HG02610 (cell line): ENCODE measurements around the gene SRSF8.

Experiments
- ATAC-seq: cut with Tn5 transposase; IDR thresholded peaks from one replicate; pipeline ENCODE4 v1.9.1; 2021; ENCODE audit warnings: mild to moderate bottlenecking, moderate library complexity; ENCODE audit not compliant: unreplicated experiment

Gene SRSF8

DNA sequence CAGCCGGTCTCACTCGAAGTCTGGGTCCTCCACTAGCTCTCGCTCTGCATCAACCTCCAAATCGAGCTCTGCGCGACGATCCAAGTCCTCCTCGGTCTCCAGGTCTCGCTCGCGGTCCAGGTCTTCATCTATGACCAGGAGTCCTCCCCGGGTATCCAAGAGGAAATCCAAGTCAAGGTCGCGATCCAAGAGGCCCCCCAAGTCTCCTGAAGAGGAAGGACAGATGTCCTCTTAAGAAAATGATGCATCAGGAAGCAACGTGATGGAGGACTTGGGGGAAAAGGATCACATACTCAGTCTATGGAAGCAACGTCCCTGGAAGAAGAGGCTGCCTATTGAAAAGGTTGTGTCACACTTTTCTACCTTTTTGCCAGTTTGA is 1.1 kb downstream of the SRSF8 start:
- ATAC-seq = no peak

DNA sequence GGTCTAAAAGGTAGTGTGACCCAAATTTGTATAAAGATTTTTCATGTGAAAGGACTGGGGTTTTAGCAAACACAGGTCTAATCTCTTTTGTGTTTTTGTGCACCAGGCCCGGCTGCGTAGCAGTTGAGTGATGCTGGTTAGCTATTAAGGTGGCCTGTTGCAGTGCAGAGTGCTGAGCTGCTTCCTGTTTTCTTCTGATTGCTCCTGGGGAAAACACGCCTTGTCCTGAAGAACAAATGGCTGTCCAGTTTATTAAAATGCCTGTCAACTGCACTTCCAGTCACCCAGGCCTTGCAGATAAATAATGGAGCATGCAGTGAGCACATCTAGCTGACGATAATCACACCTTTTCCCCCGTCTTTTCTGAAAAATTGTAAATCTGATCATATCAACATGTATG is 1.8 kb downstream of the SRSF8 start:
- ATAC-seq = peak; percentile 73

- ATAC-seq = no peak
Measured at GRCh38 chr11:95070471-95070870, 3.8 kb downstream of the SRSF8 start.

DNA sequence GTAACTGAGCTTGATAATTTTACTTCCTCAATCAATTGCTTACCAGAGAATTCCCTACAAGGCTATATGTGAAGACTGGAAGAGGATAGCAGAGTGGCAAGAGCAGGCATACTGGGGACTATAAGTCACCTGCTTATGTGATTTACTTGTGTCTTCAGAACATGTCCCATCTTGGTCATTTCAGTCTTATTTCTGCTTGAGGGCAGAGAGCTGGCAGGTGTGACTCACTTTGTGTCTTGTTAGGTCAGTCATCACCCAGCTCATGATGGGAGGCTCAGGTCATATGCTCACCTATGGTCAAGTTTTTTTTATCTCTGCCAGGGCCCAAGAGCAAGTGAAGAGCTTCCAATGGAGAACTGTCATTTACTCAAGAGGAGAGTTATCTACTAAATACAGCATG is 6.2 kb downstream of the SRSF8 start:
- ATAC-seq = no peak

DNA sequence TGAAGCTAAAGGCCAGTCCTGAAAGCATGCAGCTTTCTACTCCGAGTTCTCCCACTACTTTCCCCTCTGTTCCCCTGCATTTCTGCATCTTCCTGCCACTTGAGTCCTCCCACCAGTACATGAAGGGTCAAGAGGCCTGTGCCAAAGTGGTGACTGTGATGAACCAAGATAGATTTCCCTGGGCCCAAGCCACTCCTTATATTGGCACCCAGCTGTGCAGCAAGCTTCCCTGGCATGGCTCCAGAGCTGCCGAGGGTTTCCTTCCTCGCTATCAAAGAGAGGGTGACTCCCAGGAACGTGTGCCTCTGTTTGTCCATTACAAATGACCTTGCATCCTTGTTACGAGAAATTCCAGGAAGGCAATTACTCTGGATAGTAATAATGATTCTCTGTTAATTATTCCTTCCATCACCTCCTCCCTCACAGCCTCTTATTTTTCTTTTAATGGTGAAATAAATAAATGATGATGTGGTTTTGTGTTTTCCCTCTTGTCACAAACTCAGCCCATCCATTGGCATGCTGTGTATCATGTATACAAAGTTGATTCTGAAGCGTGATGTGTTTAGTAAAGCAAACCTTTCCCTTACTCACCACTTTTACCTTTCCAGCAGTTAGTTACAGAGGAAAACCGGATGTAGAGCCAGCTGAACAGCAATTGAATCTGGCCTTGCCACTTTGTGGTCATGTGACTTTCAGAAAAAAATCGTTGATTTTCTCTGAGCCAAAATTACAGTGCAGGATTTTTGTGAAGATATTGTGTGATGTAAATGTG is 8.3 kb downstream of the SRSF8 start:
- no peak for ATAC-seq

DNA sequence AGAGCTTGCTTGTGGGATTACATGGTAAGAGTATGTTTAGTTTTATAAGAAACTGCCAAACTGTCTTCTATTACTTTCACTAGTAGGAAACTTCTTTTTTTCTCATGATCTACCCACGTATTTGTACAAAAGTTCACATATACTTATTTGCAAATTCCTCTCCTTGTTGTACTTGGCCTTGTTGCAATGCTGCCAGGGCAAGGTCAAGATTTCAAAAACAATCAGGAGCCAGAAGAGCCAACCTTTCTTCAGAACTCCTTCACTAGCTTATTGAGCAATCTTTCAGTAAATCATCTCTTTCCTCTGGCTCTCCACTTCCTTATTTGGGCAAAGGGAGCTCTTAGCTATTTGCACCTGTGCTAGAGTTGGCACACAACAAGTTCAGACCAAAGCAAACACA is 9.7 kb downstream of the SRSF8 start:
- ATAC-seq = no peak

- ATAC-seq = no peak
Measured at GRCh38 chr11:95076981-95077380, 10.3 kb downstream of the SRSF8 start.

- ATAC-seq = no peak
Measured at GRCh38 chr11:95078526-95078925, 11.8 kb downstream of the SRSF8 start.

- no peak for ATAC-seq
Measured at GRCh38 chr11:95081010-95081409, 14.3 kb downstream of the SRSF8 start.

DNA sequence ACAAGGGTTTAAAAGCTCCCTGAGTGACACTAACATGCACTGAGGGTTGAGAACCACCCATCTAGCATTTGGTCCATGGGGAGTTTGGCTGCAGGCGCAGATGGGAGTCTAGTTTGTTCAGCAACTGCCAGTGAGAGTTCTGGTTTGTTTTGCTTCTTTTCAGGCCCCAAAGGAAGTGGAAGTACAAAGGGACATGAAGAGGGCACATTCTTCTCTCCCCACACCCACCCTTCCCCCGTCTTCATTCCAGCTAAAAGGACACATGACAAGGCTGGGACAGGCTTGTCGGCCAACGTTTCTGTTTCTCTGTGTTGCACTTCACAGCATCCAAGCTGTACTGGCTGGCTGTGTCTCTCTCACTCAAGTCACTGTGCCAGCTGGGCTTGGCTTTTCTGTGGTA is 14.7 kb downstream of the SRSF8 start:
- no peak for ATAC-seq

- ATAC-seq = no peak
Measured at GRCh38 chr11:95082576-95083001, 15.9 kb downstream of the SRSF8 start.

- ATAC-seq = peak; percentile 46
Measured at GRCh38 chr11:95084509-95084908, 17.8 kb downstream of the SRSF8 start.

GRCh38 chr11:95085117-95085816 is 18.5 kb downstream of the SRSF8 start:
- ATAC-seq = no peak

- ATAC-seq = no peak
Measured at GRCh38 chr11:95086151-95086550, 19.4 kb downstream of the SRSF8 start.

- ATAC-seq = no peak
Measured at GRCh38 chr11:95086836-95087570, 20.3 kb downstream of the SRSF8 start.

DNA sequence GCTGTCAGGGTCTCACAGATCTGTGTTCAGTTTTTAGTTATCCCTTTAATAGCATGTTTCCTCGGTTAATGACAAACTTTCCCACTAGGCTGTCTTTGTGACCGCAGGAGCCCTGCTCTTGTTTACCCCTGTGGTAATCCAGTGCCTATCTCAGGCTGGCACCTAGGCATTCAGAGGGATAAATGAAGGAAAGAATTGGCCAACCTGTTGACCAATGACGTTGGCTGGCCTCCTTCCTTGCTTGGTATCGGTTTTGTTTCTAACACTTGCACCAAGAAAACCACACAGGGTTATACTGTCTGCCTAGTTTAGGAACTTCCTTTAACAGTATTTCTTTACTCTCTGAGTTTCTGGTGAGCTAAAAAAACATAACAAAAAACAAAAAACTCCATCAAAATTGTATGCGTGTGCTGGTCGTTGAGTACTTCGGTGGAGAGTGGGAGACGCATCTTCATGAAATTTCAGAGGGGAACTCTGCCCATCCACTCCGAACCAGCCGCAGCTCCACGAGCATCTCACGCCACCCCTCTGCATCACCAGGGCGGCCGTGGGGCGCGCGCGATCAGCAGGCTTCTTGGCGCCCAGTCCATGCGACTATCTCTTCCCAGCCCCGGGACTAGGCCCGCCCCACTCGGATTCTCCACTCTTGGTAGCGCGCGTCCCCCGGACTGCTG is 22.4 kb downstream of the SRSF8 start:
- ATAC-seq = peak; percentile 41

DNA sequence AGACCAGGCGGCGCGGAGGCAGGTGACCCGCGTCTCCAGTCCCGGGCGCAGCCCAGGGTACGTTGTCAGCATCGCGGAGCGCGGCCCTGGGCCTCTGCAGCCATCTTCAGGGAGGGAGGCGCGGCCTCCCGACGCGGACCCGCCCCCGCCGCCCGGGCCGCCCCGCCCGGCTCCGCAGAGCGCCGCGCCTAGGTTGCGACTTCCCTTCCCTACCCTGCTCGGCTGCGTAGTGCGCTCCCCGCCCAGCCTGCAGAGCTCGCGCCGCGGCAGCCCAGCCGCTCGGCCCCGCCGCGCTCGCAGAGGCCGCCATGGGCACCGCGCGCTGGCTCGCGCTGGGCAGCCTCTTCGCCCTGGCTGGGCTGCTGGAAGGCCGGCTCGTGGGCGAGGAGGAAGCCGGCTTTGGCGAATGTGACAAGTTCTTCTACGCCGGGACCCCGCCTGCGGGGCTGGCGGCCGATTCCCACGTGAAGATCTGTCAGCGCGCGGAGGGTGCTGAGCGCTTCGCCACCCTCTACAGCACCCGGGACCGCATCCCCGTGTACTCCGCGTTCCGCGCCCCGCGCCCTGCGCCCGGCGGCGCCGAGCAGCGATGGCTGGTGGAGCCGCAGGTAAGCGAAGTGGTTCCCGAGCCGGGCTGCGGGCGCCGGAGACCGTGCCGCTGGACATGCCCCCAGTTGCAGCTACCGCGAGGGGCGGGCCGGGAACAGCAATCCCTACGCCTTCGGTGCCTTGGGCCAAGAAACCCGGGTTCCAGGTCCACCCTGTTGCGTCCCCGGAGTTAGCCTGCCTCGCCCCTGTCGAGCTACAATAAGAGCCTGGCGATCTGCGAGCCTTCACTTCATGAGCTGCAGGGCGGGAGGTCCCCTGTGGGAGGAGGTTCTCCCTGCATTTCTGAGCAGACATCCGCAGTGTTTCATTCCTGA is 23.2 kb downstream of the SRSF8 start, which contains the start of gene ENDOD1:
Gene ENDOD1 (plus strand): TSS at position 227 of the 923 bp plus-strand sequence. CDS start 82 bp downstream, at position 309.
- peak; percentile 89 for ATAC-seq

GRCh38 chr11:95091663-95092180 is 25.0 kb downstream of the SRSF8 start:
- ATAC-seq = no peak

DNA sequence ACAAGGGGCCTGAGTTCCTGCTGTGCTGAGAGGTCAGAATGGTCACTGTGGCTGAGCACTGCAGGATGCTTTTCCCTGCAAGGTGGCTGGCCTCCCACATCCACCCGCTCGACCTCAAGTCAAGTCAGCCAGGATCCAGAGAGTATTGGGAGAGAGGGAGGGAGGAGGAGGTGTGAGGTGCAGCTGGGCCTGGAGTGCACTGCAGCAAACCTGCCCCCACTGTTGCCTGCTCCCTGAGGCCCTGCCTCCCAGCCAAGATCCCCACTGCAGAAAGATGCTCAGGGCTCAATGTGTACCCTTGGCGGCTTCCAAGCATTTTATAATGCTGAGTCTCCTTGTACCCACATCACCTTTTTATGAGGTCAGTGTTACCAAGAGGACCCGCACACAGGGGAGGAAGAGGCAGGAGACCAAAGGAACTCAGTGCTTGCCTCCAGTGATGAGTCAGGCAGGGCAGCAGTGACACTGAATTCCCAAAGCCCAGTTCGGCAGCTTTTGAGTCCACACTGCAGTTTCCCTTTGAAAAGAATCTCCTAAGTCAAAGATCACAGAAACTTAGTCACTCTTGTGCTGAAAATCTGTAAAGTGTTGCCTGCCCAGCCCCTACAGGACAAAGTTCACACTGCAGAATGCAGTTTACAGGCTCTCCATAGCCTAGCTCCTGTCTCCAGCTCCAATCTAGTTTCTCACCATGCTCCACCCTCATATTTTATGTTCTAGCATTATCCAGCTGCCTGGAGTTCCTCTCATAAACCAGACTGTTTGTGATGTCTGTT is 26.0 kb downstream of the SRSF8 start:
- ATAC-seq = no peak
